LNCAP (cell line): ENCODE results near the gene TEX2.

Experiments used
- CTCF ChIP-seq: fragments of 450-650 bp; IDR thresholded peaks from 2 replicates; pipeline ENCODE4 v1.5.1; 2017; ENCODE audit warnings: mild to moderate bottlenecking

Gene TEX2

GRCh38 chr17:64129765-64130558 is 133.1 kb downstream of the TEX2 start, which contains the start of gene ERN1:
Gene ERN1 (minus strand): TSS chr17:64130144. CDS start chr17:64130029, 115 bp downstream.
- TF ChIP-seq CTCF = no peak

DNA sequence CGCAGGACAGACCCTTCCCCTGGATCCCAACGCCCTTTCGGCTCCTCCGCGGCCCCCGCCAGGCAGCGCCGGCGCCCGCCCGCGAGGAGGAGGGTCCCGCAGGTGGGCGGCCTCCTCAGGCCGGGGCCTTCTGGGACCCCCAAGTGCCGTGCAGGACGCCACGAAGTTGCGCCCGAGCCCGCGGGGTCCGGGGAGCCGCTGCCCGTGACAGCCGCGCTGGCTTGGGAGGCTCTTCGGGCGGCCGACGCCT is 133.6 kb downstream of the TEX2 start:
- no peak for TF ChIP-seq CTCF

- no peak for TF ChIP-seq CTCF
Measured at GRCh38 chr17:64128787-64129514, 134.1 kb downstream of the TEX2 start.

GRCh38 chr17:64126918-64127317 is 136.1 kb downstream of the TEX2 start:
- no peak for TF ChIP-seq CTCF

- TF ChIP-seq CTCF = no peak
Measured at GRCh38 chr17:64125937-64126336, 137.1 kb downstream of the TEX2 start.

DNA sequence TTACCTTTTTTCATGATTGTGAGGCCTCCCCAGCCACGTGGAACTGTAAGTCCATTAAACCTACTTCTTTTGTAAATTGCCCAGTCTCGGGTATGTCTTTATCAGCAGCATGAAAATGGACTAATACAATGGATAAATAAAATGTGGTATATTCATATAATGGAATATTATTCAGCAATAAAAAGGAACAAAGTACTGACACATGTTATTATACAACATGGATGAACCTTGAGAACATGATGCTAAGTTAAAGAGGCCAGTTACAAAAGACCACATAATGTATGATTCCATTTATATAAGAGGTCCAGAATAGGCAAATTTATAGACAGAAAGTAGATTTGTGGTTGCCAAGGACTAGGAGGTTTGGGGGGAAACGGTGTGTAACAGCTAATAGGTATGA is 138.5 kb downstream of the TEX2 start:
- no peak for TF ChIP-seq CTCF

GRCh38 chr17:64123114-64123513 is 139.9 kb downstream of the TEX2 start:
- TF ChIP-seq CTCF = no peak
